ENCODE measurements around the gene RNASEH1. TPM values are rescaled to one million over a fixed set of nuclear protein-coding genes. Genes with fewer than 3 reads are reported as not detected.

Gene RNASEH1
- total and polyA plus RNA-seq, 9 donors = 10.3 to 23.9 (median 16.8) TPM

- intact Hi-C loops (cut with DNase I) = no loop called here
- no peaks in the 10 kb centered on the region for H3K36me3 ChIP-seq
These were observed 15.0 kb downstream of the RNASEH1 start for GRCh38 chr2:3543023-3543683.

GRCh38 chr2:3542107-3542506 lies 16.0 kb downstream of the RNASEH1 start:
- Histone ChIP-seq H3K4me3 (no peak overlapping the region), H3K9me3 (no peaks in the 10 kb centered on the region), H3K27ac (no peak overlapping the region), H3K4me1 (ENCODE audit: insufficient read depth) (peaks cover under 1% of the 10 kb centered on the region), H3K36me3 (no peaks in the 10 kb centered on the region), H3K27me3 (no peaks in the 10 kb centered on the region)
- DNase-seq = no peak
- WGBS, 3 donors = 88 to 91% (median 89%) methylated on average over 5 of the region's 5 CpGs
- no peak for TF ChIP-seq CTCF (IDR thresholded peaks at IDR 0.05)
- no peak for TF ChIP-seq POLR2A (IDR thresholded peaks at IDR 0.05)
- no peak for TF ChIP-seq EP300 (IDR thresholded peaks at IDR 0.05)
- intact Hi-C loops (cut with DNase I) = no loop called here

More at GRCh38 chr2:3543023-3543683, 15.0 kb downstream of the RNASEH1 start:
- no peak for DNase-seq
- no peak for TF ChIP-seq CTCF (IDR thresholded peaks at IDR 0.05)
- Histone ChIP-seq H3K27me3 (no peaks in the 10 kb centered on the region), H3K4me1 (ENCODE audit: insufficient read depth) (no peaks in the 10 kb centered on the region), H3K4me3 (no peak overlapping the region), H3K27ac (no peak overlapping the region), H3K9me3 (no peaks in the 10 kb centered on the region)
- 56 to 66% (median 59%) methylated on average over 6 of the region's 6 CpGs for WGBS, 3 donors

DNA sequence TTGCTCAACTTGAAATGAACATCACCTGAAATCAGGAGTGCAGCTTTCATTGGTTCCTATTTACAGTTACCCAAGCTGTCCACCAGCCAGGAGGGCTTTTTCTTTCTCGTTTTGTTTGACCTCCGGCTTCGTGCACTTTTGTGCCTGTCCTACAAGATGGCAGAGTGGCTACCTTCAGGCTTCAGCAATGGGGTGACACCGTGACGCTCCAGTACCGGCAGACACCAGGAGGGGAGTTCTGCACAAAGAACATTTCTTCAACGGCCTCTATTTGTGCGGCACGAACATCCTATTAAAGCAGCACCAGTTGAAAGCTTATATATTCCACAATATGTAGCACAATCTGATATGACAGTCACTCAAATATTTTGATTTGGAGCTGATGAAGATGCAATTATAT lies 18.3 kb downstream of the RNASEH1 start:
- Histone ChIP-seq H3K4me1 (ENCODE audit: insufficient read depth) (peaks cover 10% of the 10 kb centered on the region), H3K9me3 (no peaks in the 10 kb centered on the region), H3K36me3 (no peaks in the 10 kb centered on the region), H3K27ac (no peak overlapping the region), H3K4me3 (no peak overlapping the region), H3K27me3 (no peaks in the 10 kb centered on the region)
- intact Hi-C loops (cut with DNase I) = loop anchor here in 1 of 4 donors (10.0 kb wide), 1 partner anchor 115 kb away; no protein-coding TSS in a partner anchor
- TF ChIP-seq CTCF (IDR thresholded peaks at IDR 0.05) (no peak), EP300 (IDR thresholded peaks at IDR 0.05) (no peak), POLR2A (IDR thresholded peaks at IDR 0.05) (no peak)
- 82 to 83% (median 83%) methylated on average over 9 of the region's 9 CpGs for WGBS, 3 donors
- DNase-seq = no peak

GRCh38 chr2:3536682-3537632 lies 21.2 kb downstream of the RNASEH1 start:
- Histone ChIP-seq H3K9me3 (no peaks in the 10 kb centered on the region), H3K4me1 (ENCODE audit: insufficient read depth) (peaks cover 10% of the 10 kb centered on the region), H3K27me3 (no peaks in the 10 kb centered on the region), H3K4me3 (peak overlapping the region; percentile 37), H3K36me3 (no peaks in the 10 kb centered on the region), H3K27ac (peak overlapping the region; percentile 86 to 91)
- peak; percentile 67 to 80 (median 73) for DNase-seq
- intact Hi-C loops (cut with DNase I) = loop anchor here in 1 of 4 donors (10.0 kb wide), 1 partner anchor 112 kb away; no protein-coding TSS in a partner anchor
- TF ChIP-seq CTCF (IDR thresholded peaks at IDR 0.05) = peak in 2 of 3 donors; percentile 50
- no peak for TF ChIP-seq POLR2A (IDR thresholded peaks at IDR 0.05)
- WGBS, 3 donors = 42 to 44% (median 43%) methylated on average over 16 of the region's 16 CpGs

All from ovary (tissue), 9 donors.